Measurements from ENCODE around the gene LARP1.

LARP1 gene

DNA sequence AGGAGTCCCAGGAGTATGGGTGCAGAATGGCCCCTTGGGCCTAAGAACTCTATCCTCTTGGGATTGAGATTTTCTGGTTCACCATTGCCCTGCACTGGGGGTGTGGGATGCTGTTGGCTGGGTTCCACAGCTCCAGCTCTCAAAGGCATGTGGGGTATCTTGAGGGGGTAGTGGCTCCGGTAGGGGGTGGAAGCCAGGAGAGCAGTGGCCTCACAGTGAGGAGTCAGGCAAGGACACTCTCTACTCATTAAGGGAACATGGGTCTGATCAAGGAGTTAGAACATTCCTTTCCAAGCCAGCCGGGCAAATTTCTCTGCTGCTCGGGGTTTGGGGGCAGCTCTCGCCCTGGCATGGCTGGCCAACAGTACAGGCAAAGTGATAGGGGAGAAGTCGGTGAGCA is 33.0 kb downstream of the LARP1 start:
- no peak for DNase-seq (ENCODE audit: low read depth in 1 of 2, low spot score in 1 of 2)

DNA sequence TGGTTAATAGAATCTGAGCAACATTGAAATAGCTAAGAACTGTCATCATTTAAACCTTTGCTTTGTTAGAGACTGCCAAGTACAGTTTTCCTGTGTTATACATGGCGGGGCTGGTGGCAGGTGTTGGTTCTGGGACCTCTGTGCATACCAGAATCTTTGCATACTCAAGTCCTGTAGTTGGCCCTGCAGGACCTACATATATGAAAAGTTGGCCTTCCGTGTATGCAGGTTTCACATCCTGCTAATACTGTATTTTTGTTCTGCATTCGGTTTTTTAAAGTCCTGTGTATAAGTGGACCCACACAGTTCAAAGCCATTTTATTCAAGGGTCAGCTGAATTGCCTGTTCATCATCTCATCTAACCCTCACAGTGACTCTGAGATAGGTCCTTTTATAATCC is 36.4 kb downstream of the LARP1 start:
- DNase-seq (ENCODE audit: low read depth in 1 of 2, low spot score in 1 of 2): no peak

DNA sequence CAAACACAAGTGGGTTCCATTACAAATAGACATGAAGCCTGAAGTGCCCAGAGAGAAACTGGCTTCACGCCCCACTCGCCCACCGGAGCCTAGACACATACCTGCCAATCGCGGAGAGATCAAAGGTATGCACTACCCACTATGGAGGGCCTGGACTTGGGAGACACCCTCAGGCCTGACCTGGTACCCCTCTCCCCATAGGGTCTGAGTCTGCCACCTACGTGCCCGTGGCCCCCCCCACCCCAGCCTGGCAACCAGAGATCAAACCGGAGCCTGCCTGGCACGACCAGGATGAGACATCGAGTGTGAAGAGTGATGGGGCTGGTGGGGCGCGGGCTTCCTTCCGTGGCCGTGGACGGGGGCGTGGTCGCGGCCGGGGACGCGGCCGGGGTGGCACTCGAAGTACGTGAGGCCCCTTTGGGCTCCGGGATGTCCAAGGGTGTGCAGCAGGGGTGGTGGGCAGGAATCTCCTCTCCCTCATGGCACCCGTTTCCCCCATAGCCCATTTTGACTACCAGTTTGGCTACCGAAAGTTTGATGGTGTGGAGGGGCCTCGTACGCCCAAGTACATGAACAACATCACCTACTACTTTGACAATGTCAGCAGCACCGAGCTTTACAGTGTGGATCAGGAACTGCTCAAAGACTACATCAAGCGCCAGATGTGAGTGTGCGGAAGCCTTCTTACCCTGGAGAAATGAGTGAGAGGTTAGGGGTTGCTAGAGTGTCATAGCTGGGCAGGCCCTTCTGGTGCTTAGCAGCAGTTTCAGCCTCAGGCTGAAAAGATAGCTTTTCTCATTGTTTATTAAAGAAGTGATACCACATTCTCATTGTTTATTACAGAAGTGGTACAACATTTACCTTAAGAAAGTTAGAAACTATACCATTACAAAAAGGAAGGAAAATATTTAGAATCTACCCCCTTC is 38.7 kb downstream of the LARP1 start:
- DNase-seq (ENCODE audit: low read depth in 1 of 2, low spot score in 1 of 2): no peak

DNA sequence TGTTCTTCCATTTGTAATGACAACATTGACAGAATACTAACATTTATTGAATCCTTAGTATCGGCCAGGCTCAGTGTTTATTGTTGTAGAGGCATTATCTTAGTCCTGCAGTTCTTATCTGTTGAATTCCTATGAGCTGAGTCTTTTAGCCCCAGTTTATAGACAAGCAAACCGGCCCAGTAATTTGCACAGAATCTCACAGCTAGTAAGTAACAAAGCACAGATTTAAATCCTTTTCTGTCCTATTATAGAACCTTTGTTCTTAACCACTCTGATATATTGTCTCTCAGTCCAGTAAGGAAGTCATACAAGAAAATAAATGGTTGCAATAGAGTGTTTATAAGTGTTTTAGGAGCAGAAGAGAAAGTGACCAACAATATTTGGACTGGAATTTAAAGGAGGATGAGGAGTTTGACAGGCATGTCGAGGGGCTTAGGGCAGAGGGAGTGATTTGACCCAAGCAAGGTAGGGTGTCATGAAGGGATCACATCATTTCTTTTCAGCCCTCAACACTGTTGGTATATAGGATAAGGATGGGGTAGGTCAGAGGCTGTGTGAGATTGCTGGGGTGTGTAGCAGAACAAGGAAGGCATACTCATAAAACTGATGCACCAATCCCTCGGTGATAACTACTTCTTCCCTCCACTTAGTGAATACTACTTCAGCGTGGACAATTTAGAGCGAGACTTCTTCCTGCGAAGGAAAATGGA is 39.5 kb downstream of the LARP1 start:
- no peak for DNase-seq (ENCODE audit: low read depth in 1 of 2, low spot score in 1 of 2)

DNA sequence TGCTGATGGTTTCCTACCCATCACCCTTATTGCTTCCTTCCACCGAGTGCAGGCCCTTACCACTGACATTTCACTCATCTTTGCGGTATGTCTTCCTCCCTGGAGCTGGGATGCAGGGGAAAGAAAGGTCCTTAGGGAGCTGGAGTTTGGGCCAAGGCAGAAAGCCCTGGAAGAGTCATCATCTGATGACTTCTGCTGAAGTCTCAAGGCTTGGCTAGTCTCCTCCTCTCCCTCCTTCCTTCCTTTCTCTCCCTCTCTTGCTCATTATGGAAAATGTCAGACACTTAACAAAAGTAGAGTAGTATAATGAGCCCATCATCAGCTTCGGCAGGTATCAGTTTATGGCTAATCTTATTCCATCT is 40.0 kb downstream of the LARP1 start:
- no peak for DNase-seq (ENCODE audit: low read depth in 1 of 2, low spot score in 1 of 2)

DNA sequence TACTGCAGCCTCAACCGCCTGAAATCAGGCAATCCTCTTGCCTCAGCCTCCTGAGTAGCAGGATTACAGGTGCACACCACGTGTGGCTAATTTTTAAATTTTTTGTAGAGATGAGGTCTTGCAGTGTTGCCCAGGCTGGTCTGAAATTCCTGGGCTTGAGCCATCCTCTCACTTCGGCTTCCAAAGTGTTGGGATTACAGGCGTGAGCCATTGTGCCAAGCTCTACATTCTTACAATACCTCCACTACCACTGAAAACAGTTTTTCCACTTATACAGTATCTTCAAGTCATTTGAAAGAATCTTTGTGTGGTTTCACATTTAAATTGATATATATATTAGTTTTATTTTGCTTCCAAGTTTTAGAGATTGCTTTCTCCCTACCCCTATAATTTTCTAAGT is 42.6 kb downstream of the LARP1 start:
- DNase-seq (ENCODE audit: low read depth in 1 of 2, low spot score in 1 of 2): no peak

DNA sequence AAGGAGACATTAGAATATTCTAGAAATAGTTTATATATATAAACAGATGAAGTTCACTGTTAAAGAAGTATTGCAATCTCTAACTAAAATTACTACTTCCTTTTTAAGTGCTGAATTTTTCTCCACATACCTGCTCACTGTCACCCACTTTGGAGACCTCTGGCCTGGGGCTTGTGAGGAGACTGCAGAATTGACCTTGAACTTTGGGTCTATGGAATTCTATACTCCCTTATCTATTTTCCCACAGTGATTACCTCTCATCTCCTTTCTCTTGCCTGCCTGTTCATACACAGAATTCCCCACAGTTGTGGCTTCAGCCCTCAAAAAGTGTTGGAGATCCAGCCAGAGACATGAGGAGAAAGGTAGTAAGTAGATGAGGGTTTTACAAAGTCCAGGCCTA is 45.4 kb downstream of the LARP1 start:
- DNase-seq (ENCODE audit: low read depth in 1 of 2, low spot score in 1 of 2): no peak

DNA sequence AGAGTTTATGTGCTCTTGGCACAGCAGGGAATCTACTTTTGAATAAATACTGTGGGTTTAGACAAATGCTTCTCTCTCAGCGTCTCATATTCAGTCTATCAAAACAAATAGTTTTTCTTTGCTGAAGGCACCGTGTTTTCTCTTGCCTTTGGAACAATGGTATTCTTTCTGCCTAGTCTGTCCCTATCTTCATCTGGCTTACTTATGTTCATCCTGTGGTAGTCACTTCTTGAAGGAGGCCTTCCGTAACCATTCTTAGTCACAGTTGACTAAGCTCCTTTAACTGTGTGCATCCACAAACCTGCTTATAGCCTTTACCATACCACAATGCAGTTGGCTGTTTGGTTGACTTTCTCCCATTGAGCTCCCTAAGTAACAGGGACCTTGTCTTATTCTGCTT is 45.9 kb downstream of the LARP1 start:
- no peak for DNase-seq (ENCODE audit: low read depth in 1 of 2, low spot score in 1 of 2)

DNA sequence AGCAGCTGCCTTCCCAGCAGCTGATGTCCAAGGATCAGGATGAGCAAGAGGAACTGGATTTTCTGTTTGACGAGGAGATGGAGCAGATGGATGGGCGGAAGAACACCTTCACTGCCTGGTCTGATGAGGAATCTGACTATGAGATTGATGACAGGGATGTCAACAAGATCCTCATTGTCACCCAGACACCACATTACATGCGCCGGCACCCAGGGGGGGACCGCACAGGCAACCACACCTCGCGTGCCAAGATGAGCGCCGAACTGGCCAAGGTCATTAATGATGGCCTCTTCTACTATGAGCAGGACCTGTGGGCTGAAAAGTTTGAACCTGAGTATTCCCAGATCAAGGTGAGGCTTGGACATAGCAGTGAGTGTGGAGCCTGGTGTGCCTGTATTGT is 46.9 kb downstream of the LARP1 start:
- DNase-seq (ENCODE audit: low read depth in 1 of 2, low spot score in 1 of 2): no peak

DNA sequence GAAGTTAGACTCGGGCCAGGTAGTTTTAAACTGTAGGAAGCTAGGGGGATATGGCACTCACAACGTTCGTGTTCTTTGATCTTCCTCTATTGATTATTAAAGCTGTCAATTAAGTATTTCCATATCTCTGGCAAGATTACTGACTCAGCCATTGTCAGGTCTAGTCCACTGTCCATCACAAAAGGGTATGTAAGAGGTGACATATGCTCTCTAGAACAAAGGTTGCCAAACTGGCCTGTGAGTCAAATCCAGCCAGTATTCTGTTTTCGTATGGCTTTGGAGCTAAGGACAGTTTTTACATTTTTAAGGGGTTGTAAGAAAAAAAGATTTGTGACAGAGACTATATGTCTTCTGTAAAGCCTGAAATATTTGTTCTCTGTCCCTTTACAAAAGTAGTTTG is 51.0 kb downstream of the LARP1 start:
- DNase-seq (ENCODE audit: low read depth in 1 of 2, low spot score in 1 of 2): no peak

DNA sequence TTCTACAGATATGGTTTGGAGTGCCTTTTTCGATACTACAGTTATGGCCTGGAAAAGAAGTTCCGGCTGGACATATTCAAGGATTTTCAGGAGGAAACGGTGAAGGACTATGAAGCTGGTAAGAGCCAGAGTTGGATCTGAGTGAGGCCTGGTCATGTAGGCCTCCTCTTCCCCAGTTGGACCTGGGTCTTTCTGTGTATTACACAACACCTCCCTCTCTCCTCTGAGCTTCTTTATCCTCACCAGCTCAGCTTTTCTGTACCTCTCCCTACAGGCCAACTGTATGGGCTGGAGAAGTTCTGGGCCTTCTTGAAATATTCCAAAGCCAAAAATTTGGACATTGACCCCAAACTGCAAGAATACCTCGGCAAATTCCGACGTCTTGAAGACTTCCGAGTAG is 56.1 kb downstream of the LARP1 start:
- no peak for DNase-seq (ENCODE audit: low read depth in 1 of 2, low spot score in 1 of 2)

DNA sequence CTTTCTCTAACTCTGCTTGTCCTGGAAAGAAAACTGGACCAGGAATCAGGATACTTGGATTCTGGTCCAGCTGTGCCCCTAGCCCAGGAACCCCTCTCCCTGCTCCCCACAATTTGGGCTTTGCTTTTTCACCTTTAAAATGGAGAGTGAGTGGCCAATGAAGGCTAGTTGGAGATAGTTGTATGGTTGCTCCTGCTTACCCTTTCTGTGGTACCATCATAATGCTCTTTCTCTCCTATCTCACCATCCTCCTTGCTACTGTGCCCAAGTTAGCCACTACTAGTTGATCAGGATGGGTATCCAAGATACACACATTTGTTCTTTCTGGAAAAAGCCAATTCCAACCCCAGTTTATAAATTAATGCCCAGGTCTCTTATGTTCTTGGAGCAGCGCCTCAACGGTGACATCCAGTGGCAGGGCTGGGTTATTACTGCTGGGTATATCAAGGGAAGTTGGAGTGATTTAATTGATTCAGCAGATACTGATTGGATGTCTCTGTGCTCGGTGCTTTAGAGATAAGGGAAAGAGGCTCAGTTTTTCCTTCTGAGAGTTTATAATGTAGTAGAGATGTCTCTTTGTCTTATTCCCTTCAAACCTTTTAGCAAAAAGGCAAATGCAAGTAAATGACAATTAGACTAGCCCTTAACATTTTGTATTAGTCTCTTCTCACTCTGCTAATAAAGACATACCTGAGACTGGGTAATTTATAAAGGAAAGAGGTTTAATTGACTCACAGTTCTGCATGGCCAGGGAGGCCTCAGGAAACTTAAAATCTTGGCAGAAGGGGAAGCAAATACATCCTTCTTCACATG is 56.7 kb downstream of the LARP1 start:
- peak; percentile 32 for DNase-seq (ENCODE audit: low read depth in 1 of 2, low spot score in 1 of 2)

DNA sequence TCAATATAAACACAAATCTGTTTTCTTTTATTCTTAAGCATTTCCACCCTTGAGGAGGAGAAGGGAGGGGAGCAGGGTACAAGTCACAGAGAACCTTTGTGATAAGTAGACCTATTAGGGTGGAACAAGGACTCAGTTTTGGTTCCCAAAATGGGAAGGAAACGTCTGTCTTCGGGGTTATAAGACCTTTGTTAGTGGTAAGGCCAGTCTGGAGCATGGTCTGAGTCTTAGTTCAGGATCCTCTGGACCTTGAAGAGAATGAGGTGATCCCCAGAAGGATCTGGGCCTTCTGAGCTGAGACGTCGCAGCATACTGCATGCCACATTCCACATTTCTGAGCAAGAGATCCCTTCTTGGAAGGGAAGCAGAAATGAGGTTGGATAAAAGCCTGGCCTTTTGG is 58.0 kb downstream of the LARP1 start:
- DNase-seq (ENCODE audit: low read depth in 1 of 2, low spot score in 1 of 2): no peak

DNA sequence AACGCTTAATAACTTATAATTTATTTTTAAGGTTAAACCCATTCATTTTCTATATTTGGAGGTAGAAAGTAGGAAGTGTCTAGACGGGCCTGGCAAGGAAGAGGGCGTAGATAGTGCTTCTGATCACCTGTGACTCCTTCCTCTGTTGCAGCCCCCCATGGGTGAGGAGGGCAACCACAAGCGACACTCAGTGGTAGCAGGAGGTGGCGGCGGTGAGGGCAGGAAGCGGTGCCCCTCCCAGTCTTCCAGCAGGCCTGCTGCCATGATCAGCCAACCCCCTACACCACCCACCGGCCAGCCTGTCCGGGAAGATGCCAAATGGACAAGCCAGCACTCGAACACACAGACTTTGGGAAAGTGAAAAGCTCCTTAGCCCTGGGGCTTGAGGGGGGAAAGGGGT is 58.6 kb downstream of the LARP1 start:
- no peak for DNase-seq (ENCODE audit: low read depth in 1 of 2, low spot score in 1 of 2)

DNA sequence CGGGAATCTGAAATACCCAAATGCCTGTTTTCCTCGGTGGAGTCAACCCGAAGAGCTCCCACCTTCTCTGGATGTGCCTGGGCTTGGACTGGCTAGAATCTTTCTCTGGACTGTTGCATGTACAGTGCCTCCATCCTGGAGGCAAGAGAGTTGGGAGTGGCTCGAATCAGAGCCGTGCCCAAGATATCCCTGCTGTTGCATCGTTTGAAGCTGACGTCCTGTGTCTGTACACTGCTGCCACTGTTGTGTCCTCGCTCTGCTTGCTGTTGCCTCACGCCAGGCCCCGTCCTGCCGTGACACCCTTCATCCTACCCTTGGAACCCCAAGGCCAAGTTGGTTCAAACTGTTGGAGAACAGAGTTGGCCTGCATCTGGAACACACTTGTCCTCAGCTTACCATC is 59.8 kb downstream of the LARP1 start:
- DNase-seq (ENCODE audit: low read depth in 1 of 2, low spot score in 1 of 2): no peak

DNA sequence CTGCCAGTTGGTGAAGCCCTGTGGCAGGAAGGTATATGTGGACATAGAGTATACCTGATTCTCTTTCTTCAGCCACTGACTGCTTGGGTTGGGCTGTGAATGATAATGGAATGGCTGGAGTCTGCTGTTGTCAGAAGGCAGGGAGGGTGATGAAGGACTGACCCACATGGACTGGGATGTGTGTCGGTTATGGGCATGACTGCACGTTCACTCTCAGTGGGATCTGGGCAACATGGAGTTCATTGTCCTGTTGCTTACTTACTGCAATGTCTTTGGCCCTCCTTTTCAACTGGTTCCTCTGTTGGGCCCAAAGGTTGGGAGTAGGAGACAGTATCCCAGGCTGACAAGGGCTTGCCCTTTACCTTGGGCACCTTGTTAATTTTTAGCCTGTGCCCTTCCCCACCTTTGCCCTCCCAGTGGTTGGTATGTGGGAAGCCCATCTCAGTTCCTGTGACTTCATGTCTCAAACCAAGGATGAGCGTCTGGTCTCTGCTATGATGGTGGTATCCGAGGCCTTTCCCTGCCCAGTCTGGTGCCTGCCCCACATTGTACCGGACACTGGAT is 60.6 kb downstream of the LARP1 start:
- no peak for DNase-seq (ENCODE audit: low read depth in 1 of 2, low spot score in 1 of 2)

DNA sequence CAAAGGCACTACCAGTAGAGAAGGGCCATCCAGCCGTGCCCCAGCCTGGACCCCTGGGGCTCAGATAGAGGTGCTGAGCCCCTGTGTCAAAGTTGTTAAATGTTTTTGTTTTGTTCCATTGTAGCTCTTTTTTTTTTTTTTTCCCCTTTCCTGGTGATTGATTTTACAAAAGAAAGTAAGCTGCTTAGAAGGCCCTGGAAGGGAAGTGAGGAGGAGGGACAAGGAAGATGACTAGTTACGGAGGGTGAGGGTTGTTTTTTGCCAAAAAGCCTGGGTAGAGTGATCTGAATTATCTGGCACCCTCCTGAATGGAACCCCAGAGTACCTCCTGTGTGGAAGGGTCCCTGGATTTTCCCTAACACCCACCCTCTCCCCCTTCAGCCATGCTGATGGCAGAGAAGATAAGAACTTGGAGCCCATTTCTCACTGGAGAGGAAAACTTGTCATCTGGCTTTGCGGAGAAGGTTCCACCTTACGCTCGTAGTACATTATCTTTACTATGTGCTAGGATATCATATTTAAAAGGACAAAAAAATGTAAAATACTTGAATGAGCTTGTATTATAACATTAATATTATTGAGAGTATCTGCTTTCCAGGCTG is 61.8 kb downstream of the LARP1 start:
- no peak for DNase-seq (ENCODE audit: low read depth in 1 of 2, low spot score in 1 of 2)

DNA sequence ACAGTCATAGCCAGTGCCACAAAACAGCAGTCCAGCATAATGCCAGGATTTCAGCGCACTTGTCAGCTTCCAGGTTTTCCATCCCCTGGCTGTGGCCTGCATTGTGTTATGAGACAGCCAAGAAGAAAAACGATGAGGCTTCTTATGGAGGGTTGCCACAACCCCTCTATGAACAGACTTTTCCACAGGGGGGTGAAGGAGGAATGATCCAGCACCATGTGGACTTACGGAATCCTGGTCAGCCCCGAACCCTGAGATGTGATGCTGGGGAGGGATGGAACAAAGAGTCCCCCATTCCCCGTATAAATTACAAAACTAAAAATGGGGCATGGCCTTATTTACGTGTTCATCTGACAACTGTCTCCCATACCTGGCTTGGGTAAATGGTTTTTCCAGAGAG is 62.6 kb downstream of the LARP1 start:
- no peak for DNase-seq (ENCODE audit: low read depth in 1 of 2, low spot score in 1 of 2)

DNA sequence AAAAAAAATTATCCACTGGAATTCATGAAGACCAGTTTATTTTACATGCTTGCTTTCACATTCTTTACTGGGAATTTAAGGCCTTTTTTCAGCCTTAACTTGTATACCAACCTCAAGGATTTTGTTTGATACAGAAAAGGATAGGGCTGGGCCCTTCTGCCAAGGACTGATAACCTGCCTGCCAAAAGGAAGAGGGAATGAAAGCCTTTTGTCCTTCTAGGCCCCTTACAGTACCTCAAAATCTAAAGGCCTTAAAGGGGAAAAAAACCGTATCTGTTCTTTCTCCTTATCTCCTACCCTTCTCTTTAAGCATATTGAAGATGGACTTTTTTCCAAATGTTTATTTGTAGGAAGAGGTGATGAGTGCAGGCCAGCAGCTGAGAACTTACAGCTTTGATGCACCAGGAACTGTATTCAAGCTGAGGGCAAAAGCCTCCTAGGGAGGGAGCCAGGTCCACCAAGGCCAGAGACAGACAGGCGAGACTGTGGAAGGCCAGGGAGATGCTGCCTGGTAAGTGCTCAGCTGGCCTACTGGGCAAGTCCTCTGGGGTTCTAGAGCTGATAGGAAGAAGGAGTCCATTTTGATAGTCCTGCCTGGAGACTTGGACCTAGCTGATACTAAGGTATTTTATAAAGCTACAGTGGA is 63.4 kb downstream of the LARP1 start:
- DNase-seq (ENCODE audit: low read depth in 1 of 2, low spot score in 1 of 2): no peak

DNA sequence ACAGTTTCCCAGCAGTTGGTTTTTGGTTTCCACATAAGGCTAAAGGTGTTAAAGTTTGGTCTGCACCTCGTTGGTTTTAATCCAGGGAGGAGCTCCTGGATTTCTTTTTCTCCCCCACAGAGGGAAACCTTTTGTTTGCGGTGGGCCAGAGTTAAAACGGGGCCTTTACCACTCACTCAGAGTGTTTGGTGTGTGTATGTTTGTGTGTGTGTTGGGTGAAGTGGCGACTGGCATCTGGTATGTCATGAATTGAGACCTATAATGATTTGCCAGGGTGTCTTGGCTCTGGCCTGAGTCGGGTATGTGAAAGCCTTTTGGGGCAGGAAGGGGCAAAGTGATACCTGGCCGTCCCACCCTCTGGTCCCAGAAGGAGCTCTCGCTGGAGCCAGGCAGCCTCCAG is 64.4 kb downstream of the LARP1 start:
- DNase-seq (ENCODE audit: low read depth in 1 of 2, low spot score in 1 of 2): no peak

DNA sequence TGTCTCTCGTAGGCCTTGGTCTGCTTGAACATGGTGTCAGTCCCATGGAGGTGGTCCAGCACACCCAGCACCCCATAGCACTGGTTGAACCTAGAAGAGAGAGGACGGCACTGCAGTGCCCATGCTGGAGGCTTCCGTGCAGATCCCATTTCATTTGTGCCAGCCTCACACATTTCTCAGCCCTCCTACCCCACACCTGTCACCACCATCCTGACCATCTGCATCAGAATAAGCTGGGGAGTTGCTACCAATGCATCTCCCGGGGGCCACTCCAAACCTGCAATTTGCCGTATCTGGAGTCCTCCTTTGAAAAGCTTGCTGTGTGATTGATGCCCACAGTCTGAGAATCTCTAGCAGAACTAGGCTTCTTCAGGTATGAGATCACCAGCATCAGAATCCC is 65.2 kb downstream of the LARP1 start:
- no peak for DNase-seq (ENCODE audit: low read depth in 1 of 2, low spot score in 1 of 2)
